Small intestine (tissue), 7 donors: Measurements from ENCODE around the gene GGNBP2. TPM values are rescaled to one million over a fixed set of nuclear protein-coding genes. Genes with fewer than 3 reads are reported as not detected.

ENCODE experiments used
- DNase-seq, 2 donors: peaks; one replicate each; pipeline versions ENCODE4 v3.0.0 to v3.0.0-alpha.2; 2013
- FAIRE-seq: peaks from 2 replicates; lab custom pipeline; 2012; peaks lifted over from hg19 to GRCh38; lab: Jason Lieb, UNC
- H3K27ac ChIP-seq, 3 donors: one replicate each; pipeline ENCODE4 v1.5.1; 2013; ENCODE audit warnings: low read length in 2 of 3, mild to moderate bottlenecking in 2 of 3, control low read depth in 1 of 3, inconsistent platforms in 1 of 3, low read depth in 1 of 3, moderate library complexity in 1 of 3
- H3K27me3 ChIP-seq, 3 donors: one replicate each; pipeline ENCODE4 v1.6.1; 2013; ENCODE audit warnings: low read length in 3 of 3, inconsistent platforms in 1 of 3; ENCODE audit not compliant: control insufficient read depth in 3 of 3, insufficient read depth in 3 of 3
- H3K36me3 ChIP-seq, 3 donors: one replicate each; pipeline ENCODE4 v1.6.1; 2013; ENCODE audit warnings: low read length in 3 of 3, inconsistent platforms in 1 of 3, low read depth in 1 of 3, mild to moderate bottlenecking in 1 of 3, moderate library complexity in 1 of 3; ENCODE audit not compliant: control insufficient read depth in 3 of 3, insufficient read depth in 2 of 3
- H3K4me1 ChIP-seq, 3 donors: one replicate each; pipeline ENCODE4 v1.6.1; 2013; ENCODE audit warnings: low read length in 2 of 3, inconsistent platforms in 1 of 3, low read depth in 1 of 3, mild to moderate bottlenecking in 1 of 3, moderate library complexity in 1 of 3; ENCODE audit not compliant: control insufficient read depth in 3 of 3, insufficient read depth in 2 of 3
- H3K4me3 ChIP-seq, 3 donors: one replicate each; pipeline ENCODE4 v1.5.1; 2013; ENCODE audit warnings: low read length in 3 of 3, control low read depth in 1 of 3, inconsistent platforms in 1 of 3, low read depth in 1 of 3, mild to moderate bottlenecking in 1 of 3, moderate library complexity in 1 of 3
- H3K9me3 ChIP-seq, 2 donors: one replicate each; pipeline ENCODE4 v1.6.1; 2013; ENCODE audit warnings: low read depth in 1 of 2, low read length in 1 of 2; ENCODE audit not compliant: control insufficient read depth in 2 of 2, insufficient read depth in 1 of 2
- WGBS, 3 donors: extraction: QIAGEN DNeasy Blood & Tissue Kit; methylation state at CpG; one replicate each; pipeline ENCODE4 v1.1.7; 2013; 5-methylcytosine and 5-hydroxymethylcytosine counted together
- polyA plus RNA-seq, 4 donors: library from polyadenylated mRNA; stranded (reverse) in 3 of 4; unstranded in 1 of 4; fragments of 200-250 nt in 3 of 4; fragments of 120-200 nt in 1 of 4; gene quantifications; one replicate each; pipeline versions ENCODE4 v1.2.1 to v1.2.3, GENCODE V29; 2013
- donor health status: healthy with polysubstance abuse.
- donor health status: control.
- donor health status: control.
- donor health status: Bipolar disorder and iron deficiency.
- donor health status: healthy.

The GGNBP2 gene
- polyA plus RNA-seq, 4 donors = 40.1 to 107 (median 64.4) TPM

GRCh38 chr17:36534840-36535668, 9.7 kb upstream of the GGNBP2 start, which contains the start of the genes MYO19 and PIGW:
MYO19 (minus strand) TSS chr17:36534868; CDS start chr17:36532538, 2,330 bp downstream.
PIGW (plus strand) TSS chr17:36534987; CDS start chr17:36537102, 2,115 bp downstream.
- Histone ChIP-seq H3K27ac (peak within 1 kb of the TSS; percentile 95 to 100 (median 97)), H3K4me1 (peaks cover 0 to 7% (median 2%) of the 10 kb centered on the region in 3 donors), H3K36me3 (peaks cover 6 to 38% (median 7%) of the 10 kb centered on the region in 3 donors), H3K27me3 (no peaks in the 10 kb centered on the region), H3K9me3 (no peaks in the 10 kb centered on the region), H3K4me3 (peak within 1 kb of the TSS; percentile 65 to 94 (median 88))
- FAIRE-seq (no peak), DNase-seq (peak; percentile 93 to 96)
- 0 to 1% (median 1%) methylated on average over 76 to 83 of the region's 83 CpGs for WGBS, 3 donors

GRCh38 chr17:36535669-36536081, 9.0 kb upstream of the GGNBP2 start:
- 4 to 9% (median 6%) methylated on average over 15 of the region's 15 CpGs for WGBS, 3 donors

GRCh38 chr17:36540696-36541095, 4.0 kb upstream of the GGNBP2 start:
- peaks cover 2 to 4% (median 4%) of the 10 kb centered on the region in 3 donors for H3K4me1 ChIP-seq
- H3K4me3 ChIP-seq = no peak overlapping the region
- no peaks in the 10 kb centered on the region for H3K9me3 ChIP-seq
- 91 to 97% (median 97%) methylated on average over 3 of the region's 3 CpGs for WGBS, 3 donors
- no peaks in the 10 kb centered on the region for H3K27me3 ChIP-seq
- no peak for FAIRE-seq
- DNase-seq = no peak
- H3K27ac ChIP-seq = no peak overlapping the region
- H3K36me3 ChIP-seq = peaks cover 0 to 6% (median 6%) of the 10 kb centered on the region in 3 donors

More at GRCh38 chr17:36535669-36536081, 9.0 kb upstream of the GGNBP2 start:
- DNase-seq (no peak), FAIRE-seq (no peak)
- H3K36me3 ChIP-seq = peaks cover 6 to 34% (median 6%) of the 10 kb centered on the region in 3 donors
- no peaks in the 10 kb centered on the region for H3K27me3 ChIP-seq
- H3K4me3 ChIP-seq = peak overlapping the region; percentile 43 to 94 (median 88)
- no peaks in the 10 kb centered on the region for H3K9me3 ChIP-seq
- H3K4me1 ChIP-seq = peaks cover 0 to 7% (median 2%) of the 10 kb centered on the region in 3 donors
- peak overlapping the region; percentile 95 to 100 (median 97) for H3K27ac ChIP-seq

- H3K4me1 ChIP-seq = peaks cover 1 to 5% (median 4%) of the 10 kb centered on the region in 3 donors
- no peak for FAIRE-seq
- H3K36me3 ChIP-seq = peaks cover 0 to 6% (median 1%) of the 10 kb centered on the region in 3 donors
- 95 to 97% (median 96%) methylated on average over 15 of the region's 15 CpGs for WGBS, 3 donors
- DNase-seq = no peak
- no peak overlapping the region for H3K4me3 ChIP-seq
- H3K9me3 ChIP-seq = no peaks in the 10 kb centered on the region
- H3K27ac ChIP-seq = no peak overlapping the region
- H3K27me3 ChIP-seq = no peaks in the 10 kb centered on the region
Measured at GRCh38 chr17:36542755-36543154, 2.0 kb upstream of the GGNBP2 start.

GRCh38 chr17:36544044-36544306, 744 bp upstream of the GGNBP2 start:
- Histone ChIP-seq H3K36me3 (peaks cover 2 to 3% (median 3%) of the 10 kb centered on the region in 3 donors), H3K9me3 (no peaks in the 10 kb centered on the region), H3K27me3 (no peaks in the 10 kb centered on the region), H3K4me3 (peak overlapping the region; percentile 75 to 99 (median 89)), H3K4me1 (peaks cover 2 to 15% (median 4%) of the 10 kb centered on the region in 3 donors), H3K27ac (peak overlapping the region; percentile 94 to 99 (median 98))
- no peak for FAIRE-seq
- 0% methylated on average over 10 of the region's 10 CpGs for WGBS, 3 donors
- peak; percentile 69 to 75 for DNase-seq

GRCh38 chr17:36545077-36545464, 352 bp downstream of the GGNBP2 start:
- Histone ChIP-seq H3K36me3 (peaks cover 2 to 3% (median 2%) of the 10 kb centered on the region in 3 donors), H3K4me1 (peaks cover 2 to 15% (median 4%) of the 10 kb centered on the region in 3 donors), H3K27me3 (no peaks in the 10 kb centered on the region), H3K4me3 (peak overlapping the region; percentile 75 to 99 (median 89)), H3K27ac (peak overlapping the region; percentile 94 to 99 (median 98)), H3K9me3 (no peaks in the 10 kb centered on the region)
- FAIRE-seq (no peak), DNase-seq (no peak)
- 0 to 2% (median 1%) methylated on average over 9 to 38 of the region's 38 CpGs for WGBS, 3 donors

GRCh38 chr17:36545465-36546417, 1.0 kb downstream of the GGNBP2 start:
- DNase-seq (peak; percentile 96 to 98), FAIRE-seq (no peak)
- Histone ChIP-seq H3K27ac (peak overlapping the region; percentile 93 to 95 (median 95)), H3K4me3 (peak overlapping the region; percentile 60 to 99 (median 89)), H3K9me3 (no peaks in the 10 kb centered on the region), H3K36me3 (peaks cover 2 to 3% (median 2%) of the 10 kb centered on the region in 3 donors), H3K27me3 (no peaks in the 10 kb centered on the region), H3K4me1 (peaks cover 2 to 15% (median 4%) of the 10 kb centered on the region in 3 donors)
- WGBS, 3 donors = 0 to 1% (median 1%) methylated on average over 39 to 60 of the region's 60 CpGs
